Measurements from ENCODE around the gene KRT3. TPM values are rescaled to one million over a fixed set of nuclear protein-coding genes. Genes with fewer than 3 reads are reported as not detected.

The KRT3 gene
- total RNA-seq, 1 donor from 2014 or later: under 0.01 TPM

DNA sequence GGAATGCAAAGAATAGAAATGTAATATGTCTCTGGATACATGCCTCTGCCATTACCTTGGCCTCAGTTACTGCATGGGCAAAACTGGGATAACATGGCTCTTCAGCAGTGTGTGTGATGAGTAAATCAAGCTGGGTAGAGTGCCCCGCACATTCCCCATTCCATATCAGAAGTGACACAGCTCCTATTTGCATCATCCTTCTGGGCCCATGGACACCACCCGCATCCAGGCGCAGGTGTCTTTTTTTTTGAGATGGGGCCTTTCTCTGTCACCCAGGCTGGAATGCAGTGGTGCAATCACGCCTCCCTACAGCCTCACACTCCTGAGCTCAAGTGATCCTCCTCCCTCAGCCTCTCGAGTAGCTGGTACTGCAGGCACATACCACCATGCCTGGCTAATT lies 50.4 kb downstream of the KRT3 start:
- DNase-seq (ENCODE audit: low read depth): no peak
- FAIRE-seq: no peak
- peaks cover 6% of the 10 kb centered on the region for H3K27me3 ChIP-seq (ENCODE audit: control insufficient read depth, insufficient read depth, low read length)

DNA sequence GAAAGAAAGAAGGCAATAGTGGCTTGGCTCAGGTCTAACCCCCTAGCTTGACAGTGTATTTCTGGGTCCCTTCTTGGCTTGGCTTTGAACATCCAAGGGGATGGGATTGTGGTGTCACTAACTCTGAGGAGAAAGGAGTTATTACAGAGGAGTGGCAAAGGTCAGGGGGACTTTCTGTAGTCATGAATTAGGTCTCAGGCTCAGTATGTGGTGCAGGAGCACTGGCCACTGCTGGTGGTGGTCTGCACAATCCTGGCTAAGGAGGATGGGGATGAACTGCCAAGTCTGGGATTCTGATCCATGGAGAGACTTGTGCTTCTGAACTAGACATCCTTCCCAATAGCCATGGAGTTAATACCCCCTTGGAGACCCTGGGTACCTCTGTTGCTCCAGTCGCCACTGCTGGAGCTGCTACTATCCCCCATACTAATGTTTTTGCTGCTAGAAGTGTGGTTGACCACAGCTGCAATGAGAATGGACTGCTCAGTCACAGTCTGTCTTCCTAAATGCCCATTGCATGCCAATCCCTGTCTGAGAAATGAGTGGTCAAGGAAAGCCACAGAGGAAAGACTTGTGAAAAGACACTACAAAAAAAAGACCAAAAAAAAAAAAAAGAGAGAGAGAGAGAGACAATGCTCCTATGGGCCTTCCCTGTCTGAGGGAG lies 51.3 kb downstream of the KRT3 start:
- H3K4me3 ChIP-seq (ENCODE audit: low read depth, low read length): no peak overlapping the region
- TF ChIP-seq, protein P1, sequence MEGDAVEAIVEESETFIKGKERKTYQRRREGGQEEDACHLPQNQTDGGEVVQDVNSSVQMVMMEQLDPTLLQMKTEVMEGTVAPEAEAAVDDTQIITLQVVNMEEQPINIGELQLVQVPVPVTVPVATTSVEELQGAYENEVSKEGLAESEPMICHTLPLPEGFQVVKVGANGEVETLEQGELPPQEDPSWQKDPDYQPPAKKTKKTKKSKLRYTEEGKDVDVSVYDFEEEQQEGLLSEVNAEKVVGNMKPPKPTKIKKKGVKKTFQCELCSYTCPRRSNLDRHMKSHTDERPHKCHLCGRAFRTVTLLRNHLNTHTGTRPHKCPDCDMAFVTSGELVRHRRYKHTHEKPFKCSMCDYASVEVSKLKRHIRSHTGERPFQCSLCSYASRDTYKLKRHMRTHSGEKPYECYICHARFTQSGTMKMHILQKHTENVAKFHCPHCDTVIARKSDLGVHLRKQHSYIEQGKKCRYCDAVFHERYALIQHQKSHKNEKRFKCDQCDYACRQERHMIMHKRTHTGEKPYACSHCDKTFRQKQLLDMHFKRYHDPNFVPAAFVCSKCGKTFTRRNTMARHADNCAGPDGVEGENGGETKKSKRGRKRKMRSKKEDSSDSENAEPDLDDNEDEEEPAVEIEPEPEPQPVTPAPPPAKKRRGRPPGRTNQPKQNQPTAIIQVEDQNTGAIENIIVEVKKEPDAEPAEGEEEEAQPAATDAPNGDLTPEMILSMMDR (IDR thresholded peaks at IDR 0.05; ENCODE audit: insufficient read depth, low read length, severe bottlenecking): no peak
- H3K36me3 ChIP-seq (ENCODE audit: control insufficient read depth, insufficient read depth, low read length): no peaks in the 10 kb centered on the region
- FAIRE-seq: peak; percentile 93
- no peak for DNase-seq (ENCODE audit: low read depth)
- peaks cover 6% of the 10 kb centered on the region for H3K27me3 ChIP-seq (ENCODE audit: control insufficient read depth, insufficient read depth, low read length)

More for the DNA sequence above, 50.4 kb downstream of the KRT3 start:
- TF ChIP-seq, protein P1 (IDR thresholded peaks at IDR 0.05; ENCODE audit: insufficient read depth, low read length, severe bottlenecking): no peak
- no peak overlapping the region for H3K4me3 ChIP-seq (ENCODE audit: low read depth, low read length)
- no peaks in the 10 kb centered on the region for H3K36me3 ChIP-seq (ENCODE audit: control insufficient read depth, insufficient read depth, low read length)

DNA sequence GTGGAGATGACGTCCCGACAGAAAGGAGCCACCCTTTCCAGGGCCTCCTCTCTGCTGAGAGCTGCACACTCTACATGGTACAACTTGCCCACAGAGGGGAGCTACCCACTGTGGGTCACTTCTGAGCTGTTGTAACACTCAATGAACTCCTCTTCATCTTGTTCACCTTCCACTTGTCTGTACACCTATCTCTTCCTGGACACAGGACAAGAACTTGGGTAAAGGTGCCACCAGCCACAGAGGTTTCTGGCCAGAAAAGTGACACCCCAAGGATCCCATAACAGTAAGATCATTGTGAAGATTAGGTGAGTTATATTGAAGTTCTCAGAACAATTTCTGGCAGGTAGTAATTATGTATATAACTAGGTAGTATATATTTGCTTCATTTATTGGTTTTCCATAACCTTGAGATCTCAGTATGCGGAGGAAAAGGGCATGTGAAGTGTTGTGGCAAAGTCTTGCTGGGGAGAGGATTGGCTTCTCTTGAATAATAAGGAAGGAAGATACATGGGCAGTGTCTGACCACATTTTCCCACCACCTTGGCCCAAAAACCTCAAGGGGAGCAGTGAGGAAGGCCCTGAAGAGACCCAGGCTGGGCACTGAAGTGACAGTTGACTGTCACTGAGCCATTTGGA lies 53.0 kb downstream of the KRT3 start:
- H3K27me3 ChIP-seq (ENCODE audit: control insufficient read depth, insufficient read depth, low read length): peaks cover 6% of the 10 kb centered on the region
- FAIRE-seq (no peak), DNase-seq (ENCODE audit: low read depth) (no peak)
- TF ChIP-seq, protein P1 (IDR thresholded peaks at IDR 0.05; ENCODE audit: insufficient read depth, low read length, severe bottlenecking): no peak
- H3K36me3 ChIP-seq (ENCODE audit: control insufficient read depth, insufficient read depth, low read length): no peaks in the 10 kb centered on the region
- no peak overlapping the region for H3K4me3 ChIP-seq (ENCODE audit: low read depth, low read length)

DNA sequence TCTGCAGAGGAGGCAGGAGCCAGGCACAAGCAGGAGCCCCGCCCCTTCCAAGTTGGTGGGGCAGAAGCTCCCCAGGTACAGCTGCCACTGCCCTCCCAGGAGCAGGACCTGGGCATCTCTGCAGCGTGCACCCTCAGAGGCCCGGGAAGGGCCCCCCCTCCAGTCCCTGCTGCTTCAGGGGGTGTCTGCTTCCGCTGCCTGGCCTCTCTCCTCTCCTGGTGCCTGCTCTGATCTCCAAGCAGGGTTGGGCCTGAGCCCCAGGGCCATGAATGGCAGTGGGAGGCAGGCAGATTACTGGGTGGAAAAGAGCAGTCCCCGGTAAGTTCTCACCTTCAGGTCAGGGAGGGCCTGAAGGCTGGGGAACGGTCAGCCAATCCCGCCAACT lies 53.7 kb downstream of the KRT3 start:
- FAIRE-seq (no peak), DNase-seq (ENCODE audit: low read depth) (no peak)
- no peak overlapping the region for H3K4me3 ChIP-seq (ENCODE audit: low read depth, low read length)
- peaks cover 6% of the 10 kb centered on the region for H3K27me3 ChIP-seq (ENCODE audit: control insufficient read depth, insufficient read depth, low read length)
- H3K36me3 ChIP-seq (ENCODE audit: control insufficient read depth, insufficient read depth, low read length): no peaks in the 10 kb centered on the region
- TF ChIP-seq, protein P1 (IDR thresholded peaks at IDR 0.05; ENCODE audit: insufficient read depth, low read length, severe bottlenecking): no peak

DNA sequence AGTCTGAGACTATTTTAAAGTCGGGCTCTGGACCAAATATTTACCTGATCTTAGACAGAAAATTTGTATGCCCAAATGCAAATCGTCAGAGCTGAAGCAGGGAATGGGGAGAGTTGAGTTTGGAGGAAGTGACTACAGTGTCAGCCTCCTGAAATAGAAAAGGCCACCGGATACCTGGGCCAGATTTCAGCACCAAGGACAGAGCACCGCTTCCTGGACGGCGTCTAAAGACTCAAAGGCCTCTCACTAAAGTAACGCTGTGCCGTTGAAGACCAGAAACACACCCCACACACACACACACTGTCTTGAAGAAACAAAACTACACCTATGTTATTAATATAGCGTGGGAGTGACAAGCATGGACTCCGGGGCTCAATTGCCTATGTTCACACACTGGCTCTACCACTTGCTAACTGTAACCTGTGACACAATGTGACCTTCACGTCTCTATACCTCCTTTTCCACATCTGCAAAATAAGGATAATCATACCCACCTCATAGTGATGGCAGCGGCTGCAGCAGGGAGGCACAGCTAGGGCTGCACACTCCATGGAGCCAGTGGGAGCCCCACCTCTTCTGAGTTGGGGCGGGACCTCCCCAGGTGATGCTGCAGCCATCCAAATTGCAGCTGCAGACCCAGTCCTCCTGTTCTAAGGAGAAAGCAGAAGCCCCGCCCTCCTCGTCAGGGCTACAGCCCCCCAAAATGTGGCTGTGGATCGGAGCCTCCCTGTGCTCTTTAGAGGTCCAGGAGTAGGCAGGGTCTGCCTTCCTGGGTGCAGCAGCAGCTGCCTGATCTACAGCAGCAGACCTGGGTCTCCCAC lies 54.3 kb downstream of the KRT3 start:
- TF ChIP-seq, protein P1 (IDR thresholded peaks at IDR 0.05; ENCODE audit: insufficient read depth, low read length, severe bottlenecking): no peak
- Histone ChIP-seq H3K36me3 (ENCODE audit: control insufficient read depth, insufficient read depth, low read length) (no peaks in the 10 kb centered on the region), H3K4me3 (ENCODE audit: low read depth, low read length) (no peak overlapping the region), H3K27me3 (ENCODE audit: control insufficient read depth, insufficient read depth, low read length) (peaks cover 6% of the 10 kb centered on the region)
- DNase-seq (ENCODE audit: low read depth) (peak; percentile 55), FAIRE-seq (no peak)

Data from bronchial epithelial cell (primary cell).